Endodermal cell (in vitro differentiated cells): ENCODE measurements around the gene FLAD1. TPM values are rescaled to one million over a fixed set of nuclear protein-coding genes. Genes with fewer than 3 reads are reported as not detected.
A peak's percentile ranks its signal among the peaks of the same experiment; 100 is the strongest.

Experiments
- DNase-seq: peaks from one replicate; pipeline ENCODE4 v3.0.0-alpha.2; 2017
- H3K27ac ChIP-seq: 2 replicates; pipeline ENCODE4 v1.5.1; 2013; ENCODE audit warnings: mild to moderate bottlenecking, low read depth, low read length, moderate library complexity
- H3K27me3 ChIP-seq: 2 replicates; pipeline ENCODE4 v1.6.1; 2013; ENCODE audit warnings: mild to moderate bottlenecking, low read length, moderate library complexity; ENCODE audit not compliant: insufficient read depth, control insufficient read depth, poor library complexity, severe bottlenecking
- H3K36me3 ChIP-seq: 2 replicates; pipeline ENCODE4 v1.7.0; 2013; ENCODE audit warnings: mild to moderate bottlenecking, low read length, moderate library complexity; ENCODE audit not compliant: control insufficient read depth, insufficient read depth
- H3K4me1 ChIP-seq: one replicate; pipeline ENCODE4 v1.7.0; 2013; ENCODE audit warnings: low read length; ENCODE audit not compliant: control insufficient read depth, insufficient read depth
- H3K4me3 ChIP-seq: 2 replicates; pipeline ENCODE4 v1.5.1; 2013; ENCODE audit warnings: mild to moderate bottlenecking, low read length, moderate library complexity
- H3K9ac ChIP-seq: 2 replicates; pipeline ENCODE4 v1.6.1; 2013; ENCODE audit warnings: mild to moderate bottlenecking, low read length, moderate library complexity; ENCODE audit not compliant: poor library complexity, severe bottlenecking; ENCODE audit errors: extremely low read depth
- H3K9me3 ChIP-seq: 2 replicates; pipeline ENCODE4 v1.6.1; 2013; ENCODE audit warnings: mild to moderate bottlenecking, low read length, moderate library complexity; ENCODE audit not compliant: control insufficient read depth
- H3K27ac Mint-ChIP-seq: 2 replicates; pipeline ENCODE4 v1.8.0; 2020; ENCODE audit warnings: mixed read lengths
- H3K27me3 Mint-ChIP-seq: 2 replicates; pipeline ENCODE4 v1.8.0; 2021; ENCODE audit warnings: mild to moderate bottlenecking, mixed read lengths; ENCODE audit not compliant: insufficient read depth
- H3K36me3 Mint-ChIP-seq: 2 replicates; pipeline ENCODE4 v1.8.0; 2020; ENCODE audit warnings: low read depth, mixed read lengths
- H3K4me1 Mint-ChIP-seq: 2 replicates; pipeline ENCODE4 v1.8.0; 2020; ENCODE audit warnings: mixed read lengths
- H3K4me3 Mint-ChIP-seq: 2 replicates; pipeline ENCODE4 v1.8.0; 2020; ENCODE audit warnings: mild to moderate bottlenecking, moderate library complexity, mixed read lengths
- H3K9me3 Mint-ChIP-seq: 2 replicates; pipeline ENCODE4 v1.8.0; 2020; ENCODE audit warnings: mild to moderate bottlenecking, mixed read lengths
- CTCF ChIP-seq: fragments of 200-600 bp; sonication (generic); conservative IDR thresholded peaks from 2 replicates; pipeline ENCODE4 v1.5.0; 2021; ENCODE audit warnings: antibody characterized with exemption, mild to moderate bottlenecking
- whole genome bisulfite sequencing, 2 experiments: methylation state at CpG; one replicate each; pipeline versions ENCODE4 v1.1.5 to v1.1.7; 2013; ENCODE audit warnings: missing lambda C conversion rate in 2 of 2, mixed read lengths in 1 of 2; ENCODE audit not compliant: insufficient coverage in 1 of 2, insufficient read length in 1 of 2; 5-methylcytosine and 5-hydroxymethylcytosine counted together
- total RNA-seq, 2 donors: library from RNA; stranded (reverse); fragmentation: NEBNext Ultra II Directional in 1 of 2; extraction: Animal tissue kit (Norgen Biotek cat#: 25700) in 1 of 2; gene quantifications; 2 replicates in 1 of 2; 3 replicates in 1 of 2; pipeline ENCODE4 v1.2.1, GENCODE V29; 2021

The FLAD1 gene
- total RNA-seq, 2 donors from 2014 or later = 61.9 to 65.0 TPM

GRCh38 chr1:155017946-155018316 lies 34.8 kb downstream of the FLAD1 start:
- Mint-ChIP-seq H3K9me3 (no peaks in the 10 kb centered on the region), H3K36me3 (peaks cover 12% of the 10 kb centered on the region), H3K27me3 (peaks cover 8% of the 10 kb centered on the region), H3K27ac (no peak overlapping the region), H3K4me1 (no peaks in the 10 kb centered on the region), H3K4me3 (peak overlapping the region; percentile 47)
- H3K4me1 ChIP-seq = no peaks in the 10 kb centered on the region
- no peaks in the 10 kb centered on the region for H3K27me3 ChIP-seq
- peaks cover 10% of the 10 kb centered on the region for H3K36me3 ChIP-seq
- no peak overlapping the region for H3K27ac ChIP-seq
- H3K9me3 ChIP-seq = no peaks in the 10 kb centered on the region
- no peak for DNase-seq
- no peak for TF ChIP-seq CTCF
- 85% methylated on average over 6 of the region's 6 CpGs; no CpG with 5 or more reads in 1 of the 2 experiments for WGBS, 2 experiments
- no peak overlapping the region for H3K9ac ChIP-seq
- no peak overlapping the region for H3K4me3 ChIP-seq

GRCh38 chr1:155018617-155019348 lies 35.6 kb downstream of the FLAD1 start:
- Mint-ChIP-seq H3K27ac (no peak overlapping the region), H3K4me3 (no peak overlapping the region), H3K9me3 (no peaks in the 10 kb centered on the region), H3K27me3 (peaks cover 8% of the 10 kb centered on the region), H3K4me1 (no peaks in the 10 kb centered on the region), H3K36me3 (peaks cover 9% of the 10 kb centered on the region)
- DNase-seq = no peak
- H3K36me3 ChIP-seq = peaks cover 10% of the 10 kb centered on the region
- H3K9ac ChIP-seq = no peak overlapping the region
- no peaks in the 10 kb centered on the region for H3K4me1 ChIP-seq
- TF ChIP-seq CTCF = no peak
- 92 to 95% methylated on average over 4 to 8 of the region's 8 CpGs for WGBS, 2 experiments
- no peak overlapping the region for H3K27ac ChIP-seq
- no peaks in the 10 kb centered on the region for H3K9me3 ChIP-seq
- H3K27me3 ChIP-seq = no peaks in the 10 kb centered on the region
- H3K4me3 ChIP-seq = no peak overlapping the region

- TF ChIP-seq CTCF = no peak
- Mint-ChIP-seq H3K36me3 (peaks cover 6% of the 10 kb centered on the region), H3K4me1 (no peaks in the 10 kb centered on the region), H3K27ac (no peak overlapping the region), H3K4me3 (no peak overlapping the region), H3K27me3 (peaks cover 8% of the 10 kb centered on the region), H3K9me3 (no peaks in the 10 kb centered on the region)
- H3K36me3 ChIP-seq = peaks cover 7% of the 10 kb centered on the region
- no peaks in the 10 kb centered on the region for H3K4me1 ChIP-seq
- H3K27me3 ChIP-seq = no peaks in the 10 kb centered on the region
- no peak overlapping the region for H3K9ac ChIP-seq
- no peak for DNase-seq
- no peak overlapping the region for H3K27ac ChIP-seq
- WGBS, 2 experiments = 84 to 86% methylated on average over 7 to 11 of the region's 11 CpGs
- H3K4me3 ChIP-seq = no peak overlapping the region
- H3K9me3 ChIP-seq = no peaks in the 10 kb centered on the region
These were observed 36.5 kb downstream of the FLAD1 start for GRCh38 chr1:155019377-155020245.
